ENCODE measurements around the gene RSPH6A.

- no peak for TF ChIP-seq CTCF (IDR thresholded peaks at IDR 0.05)
- TF ChIP-seq EP300 (IDR thresholded peaks at IDR 0.05): no peak
- TF ChIP-seq POLR2A (IDR thresholded peaks at IDR 0.05): no peak
These were observed 57.4 kb downstream of the RSPH6A start for GRCh38 chr19:45757695-45758094.

Measured in upper lobe of left lung (tissue), 4 donors.